ENCODE measurements around the gene ATL2.

ATL2 gene
- 45.8 to 49.7 (median 47.2) reads per million in 3 donors for total RNA-seq

- Histone ChIP-seq H3K9me3 (ENCODE audit: control insufficient read depth, low read length) (no peaks in the 10 kb centered on the region), H3K4me1 (ENCODE audit: control insufficient read depth, insufficient read depth, low read length, poor library complexity, severe bottlenecking) (peaks cover 25% of the 10 kb centered on the region), H3K27ac (ENCODE audit: insufficient read depth, low read length, poor library complexity, severe bottlenecking) (peak within 1 kb of the TSS; percentile 83), H3K27me3 (replicated peaks; ENCODE audit: control insufficient read depth, insufficient read depth, low read length, poor library complexity, severe bottlenecking) (no peaks in the 10 kb centered on the region), H3K36me3 (ENCODE audit: control insufficient read depth, insufficient read depth, low read length) (no peaks in the 10 kb centered on the region), H3K4me3 (ENCODE audit: insufficient read depth, low read depth, low read length, poor library complexity, severe bottlenecking) (peak within 1 kb of the TSS; percentile 79)
- DNase-seq = peak; percentile 89 to 91 (median 90)
These were observed at the start of gene ATL2 for GRCh38 chr2:38377050-38377828. TSS of gene ATL2 (minus strand) at chr2:38377273. CDS start at chr2:38377260, 13 bp downstream.

- no peaks in the 10 kb centered on the region for H3K4me1 ChIP-seq (ENCODE audit: control insufficient read depth, insufficient read depth, low read length, poor library complexity, severe bottlenecking)
- H3K27ac ChIP-seq (ENCODE audit: insufficient read depth, low read length, poor library complexity, severe bottlenecking) = no peak overlapping the region
- DNase-seq = no peak
- no peaks in the 10 kb centered on the region for H3K27me3 ChIP-seq (replicated peaks; ENCODE audit: control insufficient read depth, insufficient read depth, low read length, poor library complexity, severe bottlenecking)
- no peaks in the 10 kb centered on the region for H3K36me3 ChIP-seq (ENCODE audit: control insufficient read depth, insufficient read depth, low read length)
- H3K9me3 ChIP-seq (ENCODE audit: control insufficient read depth, low read length) = no peaks in the 10 kb centered on the region
- H3K4me3 ChIP-seq (ENCODE audit: insufficient read depth, low read depth, low read length, poor library complexity, severe bottlenecking) = no peak overlapping the region
These were observed 46.7 kb upstream of the ATL2 start for GRCh38 chr2:38423763-38424162.

GRCh38 chr2:38421274-38422056 is 44.4 kb upstream of the ATL2 start:
- Histone ChIP-seq H3K36me3 (ENCODE audit: control insufficient read depth, insufficient read depth, low read length) (no peaks in the 10 kb centered on the region), H3K4me1 (ENCODE audit: control insufficient read depth, insufficient read depth, low read length, poor library complexity, severe bottlenecking) (no peaks in the 10 kb centered on the region), H3K9me3 (ENCODE audit: control insufficient read depth, low read length) (no peaks in the 10 kb centered on the region), H3K27ac (ENCODE audit: insufficient read depth, low read length, poor library complexity, severe bottlenecking) (no peak overlapping the region), H3K4me3 (ENCODE audit: insufficient read depth, low read depth, low read length, poor library complexity, severe bottlenecking) (no peak overlapping the region), H3K27me3 (replicated peaks; ENCODE audit: control insufficient read depth, insufficient read depth, low read length, poor library complexity, severe bottlenecking) (no peaks in the 10 kb centered on the region)
- no peak for DNase-seq

DNA sequence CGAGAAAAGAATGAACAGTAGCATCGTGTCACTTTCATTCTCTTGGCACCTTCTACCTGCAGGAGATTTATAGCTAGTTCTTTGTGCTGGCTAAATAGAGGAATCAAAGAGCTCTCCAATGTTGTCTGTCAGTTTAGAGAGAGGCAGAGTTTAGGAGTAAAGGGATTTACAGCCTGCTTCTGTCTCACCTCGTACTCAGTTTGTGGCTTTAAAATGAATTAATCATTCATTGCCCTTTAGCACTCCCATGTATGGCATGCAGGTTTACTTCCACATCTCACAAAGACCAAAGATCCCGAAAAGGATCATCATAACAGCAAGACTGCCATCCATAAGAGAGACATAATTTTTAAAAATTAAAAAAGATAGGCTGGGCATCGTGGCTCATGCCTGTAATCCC is 42.4 kb upstream of the ATL2 start:
- Histone ChIP-seq H3K36me3 (ENCODE audit: control insufficient read depth, insufficient read depth, low read length) (no peaks in the 10 kb centered on the region), H3K9me3 (ENCODE audit: control insufficient read depth, low read length) (no peaks in the 10 kb centered on the region), H3K4me3 (ENCODE audit: insufficient read depth, low read depth, low read length, poor library complexity, severe bottlenecking) (no peak overlapping the region), H3K27me3 (replicated peaks; ENCODE audit: control insufficient read depth, insufficient read depth, low read length, poor library complexity, severe bottlenecking) (no peaks in the 10 kb centered on the region), H3K4me1 (ENCODE audit: control insufficient read depth, insufficient read depth, low read length, poor library complexity, severe bottlenecking) (no peaks in the 10 kb centered on the region), H3K27ac (ENCODE audit: insufficient read depth, low read length, poor library complexity, severe bottlenecking) (no peak overlapping the region)
- no peak for DNase-seq

DNA sequence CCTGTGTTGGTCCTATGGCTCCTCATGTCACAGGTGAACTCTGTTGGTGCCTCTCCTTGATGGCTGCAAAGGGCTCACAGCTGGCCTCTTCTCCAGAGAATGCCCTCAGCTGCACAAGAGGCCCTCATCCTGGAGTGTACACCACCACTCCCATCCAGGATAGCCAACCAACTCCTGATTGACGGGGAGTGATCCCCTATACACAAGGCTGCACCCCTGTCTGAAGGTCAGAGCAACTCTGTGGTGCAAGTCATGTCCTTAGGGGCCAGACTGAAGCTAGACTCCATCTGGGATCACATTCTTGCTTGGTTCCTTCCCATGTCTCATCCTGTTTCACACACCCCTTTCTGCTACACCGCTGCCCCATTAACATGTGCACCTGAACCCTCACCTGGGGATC is 41.7 kb upstream of the ATL2 start:
- H3K4me3 ChIP-seq (ENCODE audit: insufficient read depth, low read depth, low read length, poor library complexity, severe bottlenecking) = no peak overlapping the region
- no peak for DNase-seq

DNA sequence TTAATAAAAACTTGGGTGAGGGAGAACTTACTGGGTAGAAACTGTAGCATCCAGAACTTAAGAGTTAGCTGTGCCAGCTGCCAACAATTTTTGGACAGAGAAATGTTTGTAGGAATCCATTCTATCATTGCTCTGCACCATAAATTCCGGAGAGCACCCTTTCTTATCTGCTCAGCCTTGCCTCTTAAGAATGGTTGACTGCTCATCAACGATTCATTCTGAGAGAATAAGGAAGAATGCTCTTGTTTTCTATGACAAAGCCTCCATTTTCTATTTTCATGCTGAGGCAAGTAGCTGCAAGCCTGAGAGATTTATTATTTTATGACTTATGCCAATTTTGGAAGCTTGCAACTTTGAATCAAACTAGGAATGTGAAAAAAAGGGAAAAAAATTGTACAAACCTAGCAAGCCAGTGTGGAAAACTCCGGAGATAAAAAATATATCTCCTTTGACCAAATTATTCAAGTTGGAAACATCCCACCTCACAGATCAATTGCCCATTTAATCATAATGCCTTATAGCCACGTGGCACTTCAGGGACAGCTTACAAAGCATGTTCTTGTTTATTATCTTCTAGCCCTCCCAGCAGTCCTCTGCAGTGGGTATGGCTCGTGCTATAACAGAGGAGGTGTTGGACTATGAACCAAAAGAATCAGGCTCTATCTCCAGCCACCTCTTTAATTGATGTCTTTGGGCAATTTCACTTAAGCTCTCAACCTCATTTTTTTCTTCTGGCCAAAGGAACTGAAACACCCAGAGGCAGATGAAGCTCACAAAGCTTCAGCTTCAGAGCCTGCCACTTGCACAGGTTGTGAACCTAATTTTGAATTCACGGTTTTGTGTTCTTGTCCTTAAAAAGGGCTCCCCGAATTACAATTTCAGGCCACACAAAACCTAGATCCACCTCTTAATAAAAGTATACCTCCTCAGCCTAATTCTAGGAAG is 40.9 kb upstream of the ATL2 start:
- Histone ChIP-seq H3K36me3 (ENCODE audit: control insufficient read depth, insufficient read depth, low read length) (no peaks in the 10 kb centered on the region), H3K9me3 (ENCODE audit: control insufficient read depth, low read length) (no peaks in the 10 kb centered on the region), H3K4me1 (ENCODE audit: control insufficient read depth, insufficient read depth, low read length, poor library complexity, severe bottlenecking) (no peaks in the 10 kb centered on the region), H3K27me3 (replicated peaks; ENCODE audit: control insufficient read depth, insufficient read depth, low read length, poor library complexity, severe bottlenecking) (no peaks in the 10 kb centered on the region), H3K27ac (ENCODE audit: insufficient read depth, low read length, poor library complexity, severe bottlenecking) (no peak overlapping the region), H3K4me3 (ENCODE audit: insufficient read depth, low read depth, low read length, poor library complexity, severe bottlenecking) (no peak overlapping the region)
- no peak for DNase-seq

More for the DNA sequence above, 41.7 kb upstream of the ATL2 start:
- no peak overlapping the region for H3K27ac ChIP-seq (ENCODE audit: insufficient read depth, low read length, poor library complexity, severe bottlenecking)
- H3K36me3 ChIP-seq (ENCODE audit: control insufficient read depth, insufficient read depth, low read length) = no peaks in the 10 kb centered on the region
- no peaks in the 10 kb centered on the region for H3K9me3 ChIP-seq (ENCODE audit: control insufficient read depth, low read length)
- H3K27me3 ChIP-seq (replicated peaks; ENCODE audit: control insufficient read depth, insufficient read depth, low read length, poor library complexity, severe bottlenecking) = no peaks in the 10 kb centered on the region
- H3K4me1 ChIP-seq (ENCODE audit: control insufficient read depth, insufficient read depth, low read length, poor library complexity, severe bottlenecking) = no peaks in the 10 kb centered on the region

GRCh38 chr2:38416296-38417036 is 39.4 kb upstream of the ATL2 start:
- no peaks in the 10 kb centered on the region for H3K4me1 ChIP-seq (ENCODE audit: control insufficient read depth, insufficient read depth, low read length, poor library complexity, severe bottlenecking)
- H3K27me3 ChIP-seq (replicated peaks; ENCODE audit: control insufficient read depth, insufficient read depth, low read length, poor library complexity, severe bottlenecking) = no peaks in the 10 kb centered on the region
- H3K9me3 ChIP-seq (ENCODE audit: control insufficient read depth, low read length) = no peaks in the 10 kb centered on the region
- DNase-seq = no peak
- H3K27ac ChIP-seq (ENCODE audit: insufficient read depth, low read length, poor library complexity, severe bottlenecking) = no peak overlapping the region
- no peak overlapping the region for H3K4me3 ChIP-seq (ENCODE audit: insufficient read depth, low read depth, low read length, poor library complexity, severe bottlenecking)
- H3K36me3 ChIP-seq (ENCODE audit: control insufficient read depth, insufficient read depth, low read length) = no peaks in the 10 kb centered on the region

DNA sequence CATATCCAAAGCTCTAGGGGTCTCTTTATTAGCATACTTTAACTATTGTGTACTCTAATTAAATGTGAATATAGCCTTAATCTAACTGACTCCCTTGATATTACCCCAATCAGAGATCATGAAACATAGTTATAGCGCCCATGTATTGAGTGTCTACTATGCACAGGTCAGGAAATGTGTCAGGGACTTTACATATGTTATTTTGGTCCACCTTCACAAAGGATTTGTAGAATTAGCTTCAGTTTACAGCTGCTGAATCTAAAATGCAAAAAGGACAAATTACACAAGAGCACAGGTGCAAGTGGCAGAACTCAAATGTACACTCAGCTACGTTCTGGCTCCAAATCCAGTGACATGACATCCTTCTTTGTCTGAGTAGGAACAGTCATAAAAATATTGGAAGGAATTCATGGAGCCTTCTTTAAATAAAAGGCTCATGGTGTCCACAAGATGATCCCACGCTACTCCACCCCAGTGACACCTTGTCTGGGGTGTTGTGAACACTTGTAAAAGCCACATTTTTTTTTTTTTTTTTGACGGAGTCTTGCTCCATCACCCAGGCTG is 38.7 kb upstream of the ATL2 start:
- no peaks in the 10 kb centered on the region for H3K9me3 ChIP-seq (ENCODE audit: control insufficient read depth, low read length)
- DNase-seq = no peak
- H3K27me3 ChIP-seq (replicated peaks; ENCODE audit: control insufficient read depth, insufficient read depth, low read length, poor library complexity, severe bottlenecking) = no peaks in the 10 kb centered on the region
- H3K36me3 ChIP-seq (ENCODE audit: control insufficient read depth, insufficient read depth, low read length) = no peaks in the 10 kb centered on the region
- H3K4me3 ChIP-seq (ENCODE audit: insufficient read depth, low read depth, low read length, poor library complexity, severe bottlenecking) = no peak overlapping the region
- H3K27ac ChIP-seq (ENCODE audit: insufficient read depth, low read length, poor library complexity, severe bottlenecking) = no peak overlapping the region
- no peaks in the 10 kb centered on the region for H3K4me1 ChIP-seq (ENCODE audit: control insufficient read depth, insufficient read depth, low read length, poor library complexity, severe bottlenecking)

- no peak for DNase-seq
- H3K4me1 ChIP-seq (ENCODE audit: control insufficient read depth, insufficient read depth, low read length, poor library complexity, severe bottlenecking) = no peaks in the 10 kb centered on the region
These were observed 38.0 kb upstream of the ATL2 start for GRCh38 chr2:38415023-38415422.

More at GRCh38 chr2:38415023-38415422, 38.0 kb upstream of the ATL2 start:
- no peaks in the 10 kb centered on the region for H3K36me3 ChIP-seq (ENCODE audit: control insufficient read depth, insufficient read depth, low read length)
- no peaks in the 10 kb centered on the region for H3K27me3 ChIP-seq (replicated peaks; ENCODE audit: control insufficient read depth, insufficient read depth, low read length, poor library complexity, severe bottlenecking)
- H3K4me3 ChIP-seq (ENCODE audit: insufficient read depth, low read depth, low read length, poor library complexity, severe bottlenecking) = no peak overlapping the region
- H3K9me3 ChIP-seq (ENCODE audit: control insufficient read depth, low read length) = no peaks in the 10 kb centered on the region
- H3K27ac ChIP-seq (ENCODE audit: insufficient read depth, low read length, poor library complexity, severe bottlenecking) = no peak overlapping the region
